Activated naive CD4-positive, alpha-beta T cell (primary cell): ENCODE data around the gene DLL4.

Source experiments
- DNase-seq, 4 experiments: peaks; one replicate each; lab custom pipeline; 2025; lab: John Stamatoyannopoulos, UW

The DLL4 gene

GRCh38 chr15:40928821-40929659, at the start of gene DLL4:
Gene DLL4 (plus strand): TSS chr15:40929340. CDS start chr15:40929669, 329 bp downstream.
- DNase-seq = peak in 1 of 4 experiments; percentile 22

GRCh38 chr15:40879609-40880008, 49.5 kb upstream of the DLL4 start:
- no peak for DNase-seq

- no peak for DNase-seq
Measured at GRCh38 chr15:40881351-40881750, 47.8 kb upstream of the DLL4 start.

DNA sequence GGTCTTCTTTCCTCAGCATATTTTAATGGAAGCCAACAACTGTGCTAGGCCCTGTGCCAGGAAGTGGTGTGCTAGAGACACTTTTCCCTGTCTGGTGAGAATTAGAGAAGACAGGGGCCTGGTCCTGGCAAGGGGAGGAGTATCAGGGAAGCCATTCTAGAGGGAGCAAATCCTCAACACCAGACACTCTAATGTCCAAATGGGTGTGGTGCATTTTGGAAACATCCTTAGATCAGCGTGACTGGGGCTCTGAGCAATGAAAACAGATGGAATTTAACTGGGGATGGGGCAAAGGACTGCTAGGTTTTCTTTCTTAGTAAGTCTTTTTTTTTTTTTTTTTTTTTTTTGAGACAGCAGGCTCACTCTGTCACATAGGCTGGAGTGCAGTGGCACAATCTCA, 42.6 kb upstream of the DLL4 start:
- DNase-seq = no peak

GRCh38 chr15:40889112-40889511, 40.0 kb upstream of the DLL4 start:
- DNase-seq = no peak

DNA sequence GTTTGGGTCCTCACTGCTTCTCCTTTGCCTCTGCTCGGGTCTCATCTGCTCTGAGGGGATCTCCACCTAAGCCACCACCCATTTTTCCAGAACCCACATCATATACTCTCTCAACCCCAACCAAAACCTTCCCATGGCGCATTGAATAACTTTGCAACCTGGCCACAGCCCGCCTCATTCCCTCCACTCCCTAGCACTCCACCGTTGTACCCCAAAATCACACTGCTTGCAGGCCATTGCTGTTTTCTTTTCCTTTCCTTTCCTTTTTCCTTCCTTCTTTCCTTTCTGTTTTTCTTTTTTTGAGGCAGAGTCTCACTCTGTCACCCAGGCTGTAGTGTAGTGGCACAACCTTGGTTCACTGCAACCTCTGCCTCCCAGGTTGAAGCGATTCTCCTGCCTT, 38.0 kb upstream of the DLL4 start:
- no peak for DNase-seq

DNA sequence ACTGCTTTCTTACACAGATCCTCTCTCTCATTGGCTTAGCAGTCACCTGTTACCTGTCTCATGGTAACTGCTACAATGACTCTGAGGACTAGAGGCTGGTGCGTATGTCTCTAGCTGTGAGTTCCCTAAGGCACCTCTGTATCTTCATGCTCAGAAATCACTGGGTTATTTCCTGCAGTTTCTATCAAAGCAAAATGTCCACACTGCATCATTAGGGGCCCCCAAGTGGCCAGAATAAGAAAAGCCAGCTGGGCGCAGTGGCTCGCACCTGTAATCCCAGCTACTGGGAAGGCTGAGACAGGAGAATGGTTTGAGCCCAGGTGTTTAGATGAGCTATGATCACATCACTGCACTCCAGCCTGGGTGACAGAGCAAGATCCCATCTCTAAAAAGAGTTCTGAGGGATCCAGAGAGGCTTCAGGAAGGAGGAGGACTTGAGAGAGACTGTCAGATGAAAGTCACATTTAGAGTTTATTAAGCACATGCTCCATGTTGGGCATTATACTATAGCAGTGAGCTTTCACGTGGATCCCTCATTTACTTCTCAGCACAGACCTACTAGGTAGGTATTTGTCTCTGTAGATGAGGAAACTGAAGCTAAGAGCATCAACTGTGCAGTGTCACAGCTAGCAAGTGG, 37.2 kb upstream of the DLL4 start:
- no peak for DNase-seq

- no peak for DNase-seq
Measured at GRCh38 chr15:40892447-40893012, 36.6 kb upstream of the DLL4 start.

DNA sequence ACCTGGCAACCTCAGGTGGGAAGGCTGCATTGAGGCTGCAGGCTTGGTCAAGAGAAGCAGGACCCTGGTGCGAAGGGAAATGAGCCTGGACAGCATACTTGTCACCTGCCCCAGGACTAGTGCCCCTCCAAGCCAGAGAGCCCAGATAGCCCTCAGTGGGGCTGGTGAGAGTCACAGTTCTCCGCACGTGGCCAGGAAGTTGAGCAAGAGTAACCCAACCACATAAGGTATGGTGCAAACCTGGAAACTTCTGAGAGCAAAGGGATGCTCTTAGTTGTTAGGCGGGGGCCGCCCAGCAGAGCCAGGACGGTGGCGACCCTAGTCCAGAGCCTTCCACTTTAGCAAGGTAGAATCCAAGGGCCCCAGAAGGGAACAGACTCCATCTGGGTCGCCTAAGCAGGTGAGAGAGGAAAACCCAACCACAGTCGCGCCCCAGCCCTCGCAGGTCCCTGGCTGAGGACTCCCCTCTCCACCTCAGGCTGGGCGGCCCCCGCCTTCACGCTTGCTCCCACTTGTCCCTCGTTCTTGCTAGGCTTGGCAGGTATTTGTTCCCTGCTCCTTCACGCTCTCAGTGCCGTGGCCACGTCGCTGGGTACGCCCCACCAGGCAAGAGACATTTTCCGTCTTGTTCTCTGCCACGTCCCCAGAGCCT, 36.0 kb upstream of the DLL4 start:
- no peak for DNase-seq

- DNase-seq = peak; percentile 98 to 99 (median 99)
Measured at GRCh38 chr15:40893733-40894680, 35.1 kb upstream of the DLL4 start, which contains the start of gene VPS18. Gene VPS18 (plus strand): TSS chr15:40894450. CDS start chr15:40894769, 319 bp downstream.

- peak in 2 of 4 experiments; percentile 13 to 29 for DNase-seq
Measured at GRCh38 chr15:40894681-40895448, 34.3 kb upstream of the DLL4 start.

DNA sequence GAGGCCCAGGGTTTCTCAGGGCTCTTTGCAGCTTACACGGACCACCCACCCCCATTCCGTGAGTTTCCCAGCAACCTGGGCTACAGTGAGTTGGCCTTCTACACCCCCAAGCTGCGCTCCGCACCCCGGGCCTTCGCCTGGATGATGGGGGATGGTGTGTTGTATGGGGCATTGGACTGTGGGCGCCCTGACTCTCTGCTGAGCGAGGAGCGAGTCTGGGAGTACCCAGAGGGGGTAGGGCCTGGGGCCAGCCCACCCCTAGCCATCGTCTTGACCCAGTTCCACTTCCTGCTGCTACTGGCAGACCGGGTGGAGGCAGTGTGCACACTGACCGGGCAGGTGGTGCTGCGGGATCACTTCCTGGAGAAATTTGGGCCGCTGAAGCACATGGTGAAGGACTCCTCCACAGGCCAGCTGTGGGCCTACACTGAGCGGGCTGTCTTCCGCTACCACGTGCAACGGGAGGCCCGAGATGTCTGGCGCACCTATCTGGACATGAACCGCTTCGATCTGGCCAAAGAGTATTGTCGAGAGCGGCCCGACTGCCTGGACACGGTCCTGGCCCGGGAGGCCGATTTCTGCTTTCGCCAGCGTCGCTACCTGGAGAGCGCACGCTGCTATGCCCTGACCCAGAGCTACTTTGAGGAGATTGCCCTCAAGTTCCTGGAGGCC, 29.5 kb upstream of the DLL4 start:
- DNase-seq = no peak

DNA sequence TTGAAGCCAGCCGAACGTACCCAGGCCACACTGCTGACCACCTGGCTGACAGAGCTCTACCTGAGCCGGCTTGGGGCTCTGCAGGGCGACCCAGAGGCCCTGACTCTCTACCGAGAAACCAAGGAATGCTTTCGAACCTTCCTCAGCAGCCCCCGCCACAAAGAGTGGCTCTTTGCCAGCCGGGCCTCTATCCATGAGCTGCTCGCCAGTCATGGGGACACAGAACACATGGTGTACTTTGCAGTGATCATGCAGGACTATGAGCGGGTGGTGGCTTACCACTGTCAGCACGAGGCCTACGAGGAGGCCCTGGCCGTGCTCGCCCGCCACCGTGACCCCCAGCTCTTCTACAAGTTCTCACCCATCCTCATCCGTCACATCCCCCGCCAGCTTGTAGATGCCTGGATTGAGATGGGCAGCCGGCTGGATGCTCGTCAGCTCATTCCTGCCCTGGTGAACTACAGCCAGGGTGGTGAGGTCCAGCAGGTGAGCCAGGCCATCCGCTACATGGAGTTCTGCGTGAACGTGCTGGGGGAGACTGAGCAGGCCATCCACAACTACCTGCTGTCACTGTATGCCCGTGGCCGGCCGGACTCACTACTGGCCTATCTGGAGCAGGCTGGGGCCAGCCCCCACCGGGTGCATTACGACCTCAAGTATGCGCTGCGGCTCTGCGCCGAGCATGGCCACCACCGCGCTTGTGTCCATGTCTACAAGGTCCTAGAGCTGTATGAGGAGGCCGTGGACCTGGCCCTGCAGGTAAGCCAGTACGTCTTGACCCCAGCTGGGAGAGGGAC, 28.7 kb upstream of the DLL4 start:
- no peak for DNase-seq

DNA sequence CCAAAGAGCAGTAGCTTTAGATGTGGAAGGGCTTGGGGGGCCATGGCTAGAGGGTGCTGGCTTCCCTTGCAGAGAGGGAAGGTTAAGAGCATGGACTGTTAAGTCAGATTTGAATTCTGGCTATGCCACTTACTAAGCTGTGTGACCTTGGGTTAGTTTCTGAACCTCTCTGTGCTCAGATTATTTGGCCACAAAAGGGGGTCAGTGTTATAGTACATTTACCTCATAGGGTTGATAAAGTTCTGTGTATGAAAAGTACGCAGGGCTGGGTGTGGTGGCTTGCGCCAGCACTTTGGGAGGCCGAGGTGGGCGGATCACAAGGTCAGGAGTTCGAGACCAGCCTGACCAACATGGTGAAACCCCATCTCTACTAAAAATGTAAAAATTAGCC, 28.1 kb upstream of the DLL4 start:
- DNase-seq = no peak

DNA sequence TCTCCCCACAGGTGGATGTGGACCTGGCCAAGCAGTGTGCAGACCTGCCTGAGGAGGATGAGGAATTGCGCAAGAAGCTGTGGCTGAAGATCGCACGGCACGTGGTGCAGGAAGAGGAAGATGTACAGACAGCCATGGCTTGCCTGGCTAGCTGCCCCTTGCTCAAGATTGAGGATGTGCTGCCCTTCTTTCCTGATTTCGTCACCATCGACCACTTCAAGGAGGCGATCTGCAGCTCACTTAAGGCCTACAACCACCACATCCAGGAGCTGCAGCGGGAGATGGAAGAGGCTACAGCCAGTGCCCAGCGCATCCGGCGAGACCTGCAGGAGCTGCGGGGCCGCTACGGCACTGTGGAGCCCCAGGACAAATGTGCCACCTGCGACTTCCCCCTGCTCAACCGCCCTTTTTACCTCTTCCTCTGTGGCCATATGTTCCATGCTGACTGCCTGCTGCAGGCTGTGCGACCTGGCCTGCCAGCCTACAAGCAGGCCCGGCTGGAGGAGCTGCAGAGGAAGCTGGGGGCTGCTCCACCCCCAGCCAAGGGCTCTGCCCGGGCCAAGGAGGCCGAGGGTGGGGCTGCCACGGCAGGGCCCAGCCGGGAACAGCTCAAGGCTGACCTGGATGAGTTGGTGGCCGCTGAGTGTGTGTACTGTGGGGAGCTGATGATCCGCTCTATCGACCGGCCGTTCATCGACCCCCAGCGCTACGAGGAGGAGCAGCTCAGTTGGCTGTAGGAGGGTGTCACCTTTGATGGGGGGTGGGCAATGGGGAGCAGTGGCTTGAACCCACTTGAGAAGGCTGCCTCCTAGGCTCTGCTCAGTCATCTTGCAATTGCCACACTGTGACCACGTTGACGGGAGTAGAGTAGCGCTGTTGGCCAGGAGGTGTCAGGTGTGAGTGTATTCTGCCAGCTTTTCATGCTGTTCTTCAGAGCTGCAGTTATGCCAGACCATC, 26.3 kb upstream of the DLL4 start:
- no peak for DNase-seq

DNA sequence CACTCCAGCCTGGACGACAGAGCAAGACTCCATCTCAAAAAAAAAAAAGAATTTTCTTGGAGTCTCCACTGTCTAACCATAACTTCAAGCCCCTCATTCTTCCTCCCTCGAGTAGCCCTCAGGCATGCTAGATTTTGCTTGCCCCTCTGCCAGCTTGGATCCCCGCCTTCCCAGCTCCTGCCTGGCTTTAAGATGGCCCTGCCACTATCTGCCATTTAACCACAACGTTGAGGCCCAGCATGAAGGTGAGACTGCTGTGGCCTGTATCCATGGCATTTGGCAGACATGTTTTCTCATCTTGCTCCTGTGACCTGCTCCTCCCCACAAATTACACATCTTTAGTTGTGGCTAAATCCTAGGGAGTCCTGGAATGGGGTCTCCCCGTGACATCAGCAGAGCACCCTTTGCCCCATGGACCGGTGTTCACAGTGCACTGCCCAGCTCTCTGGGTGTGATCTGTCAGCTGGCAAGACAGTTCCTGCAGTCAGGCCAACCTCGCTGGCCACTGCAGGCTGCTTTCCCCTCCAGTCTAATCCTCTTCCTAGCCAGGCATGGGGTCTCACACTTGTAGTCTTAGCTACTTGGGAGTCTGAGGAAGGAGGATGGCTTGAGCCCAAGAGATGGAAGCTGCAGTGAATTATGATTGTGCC, 24.5 kb upstream of the DLL4 start:
- no peak for DNase-seq
